MCF 10A (cell line): ENCODE results near the gene PPP1R17. TPM values are rescaled to one million over a fixed set of nuclear protein-coding genes. Genes with fewer than 3 reads are reported as not detected.

Experiments
- BruUV-seq: library from RNA; stranded (reverse); fragments of 400-500 nt; replicated peaks from 2 replicates; lab custom pipeline; 2021; lab: Mats Ljungman, UMichigan
- CTCF ChIA-PET: fragments of 300-600 bp; sonication (Branson Sonifier 250); formaldehyde crosslinking; extraction: SDS; loops from one replicate; lab custom pipeline; 2021; ENCODE audit warnings: antibody characterized with exemption, inconsistent platforms; lab: Yijun Ruan, JAX
- POLR2A ChIA-PET: fragments of 300-600, 350-650 bp; sonication (Branson Sonifier 250); formaldehyde crosslinking; extraction: SDS; loops from one replicate; lab custom pipeline; 2020; ENCODE audit warnings: antibody characterized with exemption, inconsistent platforms; lab: Yijun Ruan, JAX
- DNase-seq: peaks from one replicate; pipeline ENCODE4 v3.0.0-alpha.2; 2018; ENCODE audit not compliant: unreplicated experiment
- H3K27ac Mint-ChIP-seq: one replicate; pipeline ENCODE4 v1.8.0; 2022; ENCODE audit warnings: mild to moderate bottlenecking, low read depth, mixed read lengths; ENCODE audit not compliant: unreplicated experiment
- H3K27me3 Mint-ChIP-seq: one replicate; pipeline ENCODE4 v1.8.0; 2022; ENCODE audit warnings: mixed read lengths; ENCODE audit not compliant: insufficient read depth, unreplicated experiment
- H3K36me3 Mint-ChIP-seq: one replicate; pipeline ENCODE4 v1.8.0; 2022; ENCODE audit warnings: mild to moderate bottlenecking, moderate library complexity, mixed read lengths; ENCODE audit not compliant: insufficient read depth, unreplicated experiment
- H3K4me1 Mint-ChIP-seq: one replicate; pipeline ENCODE4 v1.8.0; 2022; ENCODE audit warnings: mixed read lengths; ENCODE audit not compliant: insufficient read depth, unreplicated experiment
- H3K4me3 Mint-ChIP-seq: one replicate; pipeline ENCODE4 v1.8.0; 2022; ENCODE audit warnings: mild to moderate bottlenecking, moderate library complexity, mixed read lengths; ENCODE audit not compliant: unreplicated experiment
- H3K9me3 Mint-ChIP-seq: one replicate; pipeline ENCODE4 v1.8.0; 2022; ENCODE audit warnings: mixed read lengths; ENCODE audit not compliant: unreplicated experiment
- CTCF ChIP-seq: fragments of 200-600 bp; IDR thresholded peaks from one replicate; pipeline ENCODE4 v1.8.0; 2022; ENCODE audit warnings: antibody characterized with exemption, mild to moderate bottlenecking; ENCODE audit not compliant: unreplicated experiment
- intact Hi-C: fragments of 100-400 bp; cut with micrococcal nuclease; formaldehyde crosslinking; loops from 2 replicates; pipeline ENCODE4 v1.14.1; 2022
- total RNA-seq: library from RNA; stranded (reverse); gene quantifications from 2 replicates; pipeline ENCODE4 v1.2.3, GENCODE V29; 2022

PPP1R17 gene
- total RNA-seq, 1 experiment from 2014 or later, result not detected

- DNase-seq, result peak; percentile 81
- no TSS peak for BruUV-seq
- Mint-ChIP-seq H3K27me3 (peaks cover 24% of the 10 kb centered on the region), H3K27ac (no peak overlapping the region), H3K4me3 (no peak overlapping the region), H3K36me3 (no peaks in the 10 kb centered on the region), H3K9me3 (no peaks in the 10 kb centered on the region), H3K4me1 (peaks cover 6% of the 10 kb centered on the region)
- TF ChIP-seq CTCF, result peak; percentile 86
- ChIA-PET POLR2A (no interaction called here), CTCF (interaction anchor here (0.6 to 3.6 kb wide), 29 partner anchors 10 to 753 kb away, joined by 3 to 26 read pairs (median 4); no protein-coding TSS in a partner anchor)
- intact Hi-C loops, result loop anchor here (1.0 to 10.0 kb wide), 7 partner anchors 88 to 751 kb away; no protein-coding TSS in a partner anchor
Measured at GRCh38 chr7:31735991-31736982, 49.3 kb downstream of the PPP1R17 start.

- Mint-ChIP-seq H3K36me3 (no peaks in the 10 kb centered on the region), H3K27me3 (peaks cover 50% of the 10 kb centered on the region), H3K27ac (no peak overlapping the region), H3K9me3 (no peaks in the 10 kb centered on the region), H3K4me1 (no peaks in the 10 kb centered on the region), H3K4me3 (no peak overlapping the region)
- POLR2A ChIA-PET, result interaction anchor here (1.1 kb wide), 1 partner anchor 616 kb away, joined by 4 read pairs; no protein-coding TSS in a partner anchor
- no peak for DNase-seq
- intact Hi-C loops, result loop anchor here (10.0 kb wide), 1 partner anchor 303 kb away; no protein-coding TSS in a partner anchor
- no TSS peak for BruUV-seq
- TF ChIP-seq CTCF, result no peak
- CTCF ChIA-PET, result interaction anchor here (0.6 to 3.5 kb wide), 10 partner anchors 247 to 616 kb away, joined by 3 to 32 read pairs (median 4); no protein-coding TSS in a partner anchor
Measured at GRCh38 chr7:31741852-31742251, 54.8 kb downstream of the PPP1R17 start.

GRCh38 chr7:31744294-31744874 is 57.4 kb downstream of the PPP1R17 start:
- TF ChIP-seq CTCF, result peak; percentile 92
- Mint-ChIP-seq H3K36me3 (no peaks in the 10 kb centered on the region), H3K9me3 (no peaks in the 10 kb centered on the region), H3K4me3 (no peak overlapping the region), H3K4me1 (peaks cover 5% of the 10 kb centered on the region), H3K27ac (no peak overlapping the region), H3K27me3 (peaks cover 39% of the 10 kb centered on the region)
- intact Hi-C loops, result loop anchor here (1.0 to 10.0 kb wide), 5 partner anchors 300 to 735 kb away; no protein-coding TSS in a partner anchor
- DNase-seq, result peak; percentile 78
- POLR2A ChIA-PET, result interaction anchor here (0.6 to 1.0 kb wide), 3 partner anchors 460 to 472 kb away, joined by 3 to 7 read pairs (median 3); no protein-coding TSS in a partner anchor
- no TSS peak for BruUV-seq
- CTCF ChIA-PET, result interaction anchor here (0.5 to 3.7 kb wide), 56 partner anchors 10 to 1117 kb away, joined by 3 to 191 read pairs (median 4); no protein-coding TSS in a partner anchor
